ENCODE measurements around the gene VMP1. TPM values are rescaled to one million over a fixed set of nuclear protein-coding genes. Genes with fewer than 3 reads are reported as not detected.
A peak's percentile ranks its signal among the peaks of the same experiment; 100 is the strongest.

Gene VMP1
- total and polyA plus RNA-seq, 2 of the 4 experiments (the other 2 are of a cell fraction) = 89.8 to 197 TPM

DNA sequence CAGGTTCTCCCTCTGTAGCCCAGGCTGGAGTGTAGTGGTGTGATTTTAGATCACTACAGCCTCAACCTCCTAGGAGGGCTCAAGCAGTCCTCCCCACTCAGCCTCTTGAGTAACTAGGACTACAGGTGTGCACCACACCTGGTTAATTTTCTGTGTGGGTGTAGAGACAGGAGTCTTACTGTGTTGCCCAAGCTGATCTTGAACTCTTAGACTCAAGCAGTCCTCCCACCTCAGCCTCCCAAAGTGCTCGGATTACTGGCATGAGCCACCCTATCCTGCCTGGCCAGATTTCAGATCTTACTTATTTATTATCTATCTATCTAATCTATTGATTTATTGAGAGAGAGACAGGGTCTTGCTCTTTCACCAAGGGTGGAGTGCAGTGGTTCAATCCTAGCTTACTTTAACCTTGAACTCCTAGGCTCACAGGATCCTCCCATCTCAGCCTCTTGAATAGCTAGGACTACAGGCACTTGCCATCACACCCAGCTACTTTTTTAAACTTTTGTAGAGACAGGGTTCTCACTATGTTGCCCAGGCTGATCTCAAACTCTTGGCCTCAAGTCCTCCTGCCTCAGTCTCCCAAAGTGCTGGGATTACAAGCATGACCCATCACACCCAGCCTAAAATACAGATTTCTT, 123.5 kb downstream of the VMP1 start:
- ChIA-PET CTCF (no interaction called here), POLR2A (ENCODE audit: unreplicated experiment) (interaction anchor here (0.7 to 1.1 kb wide), 3 partner anchors 9 to 77 kb away, joined by 3 to 4 read pairs (median 3); no protein-coding TSS in a partner anchor)
- H3K4me1 ChIP-seq (ENCODE audit: control insufficient read depth, insufficient read depth, low read length) = peaks cover 22% of the 10 kb centered on the region

More for the DNA sequence above, 123.5 kb downstream of the VMP1 start:
- Histone ChIP-seq H3K14ac (replicated peaks; ENCODE audit: low read depth, low read length) (peak overlapping the region; percentile 94), H3K23ac (ENCODE audit: low read depth, low read length) (peak overlapping the region; percentile 90), H2AK9ac (replicated peaks; ENCODE audit: low read depth, low read length, poor library complexity) (no peak overlapping the region), H2AFZ (replicated peaks; ENCODE audit: low read length, poor library complexity) (no peak overlapping the region), H3K56ac (ENCODE audit: extremely low read depth, insufficient read depth, low read length) (peak overlapping the region; percentile 47), H4K20me1 (ENCODE audit: insufficient read depth, low read length) (no peaks in the 10 kb centered on the region), H3K9ac (ENCODE audit: low read depth, low read length) (peak overlapping the region; percentile 2; the same call in 1 of the 2 replicates), H2BK5ac (ENCODE audit: low read depth, low read length, poor library complexity, severe bottlenecking) (peak overlapping the region; percentile 99), H4K91ac (ENCODE audit: insufficient read depth, low read depth, low read length) (peak overlapping the region; percentile 96), H2BK20ac (ENCODE audit: low read depth, low read length) (peak overlapping the region; percentile 97), H3K79me1 (ENCODE audit: low read depth in 1 of 2, low read length in 2 of 2) (peaks cover 21 to 55% of the 10 kb centered on the region in 2 experiments), H2BK15ac (ENCODE audit: low read depth, low read length) (peak overlapping the region; percentile 95), H3K27ac (ENCODE audit: insufficient read depth, low read length) (peak overlapping the region; percentile 74), H2BK120ac (ENCODE audit: low read depth, low read length) (peak overlapping the region; percentile 93), H2AK5ac (ENCODE audit: low read depth, low read length) (peak overlapping the region; percentile 90), H3K9me3 (ENCODE audit: control insufficient read depth, insufficient read depth, low read length) (no peaks in the 10 kb centered on the region), H3K4ac (ENCODE audit: low read depth, low read length) (peak overlapping the region; percentile 99), H3K36me3 (ENCODE audit: control insufficient read depth, insufficient read depth, low read length) (no peaks in the 10 kb centered on the region), H4K5ac (ENCODE audit: low read depth, low read length) (peak overlapping the region; percentile 75), H3K9me1 (ENCODE audit: insufficient read depth, low read length) (peaks cover 7% of the 10 kb centered on the region), H3K27me3 (ENCODE audit: control insufficient read depth, insufficient read depth, low read length) (no peaks in the 10 kb centered on the region), H3K4me3 (ENCODE audit: insufficient read depth, low read depth, low read length) (no peak overlapping the region), H3K4me2 (ENCODE audit: low read depth, low read length) (no peak overlapping the region), H4K8ac (ENCODE audit: low read depth in 2 of 2, low read length in 2 of 2) (peak overlapping the region; percentile 44 to 82), H3K18ac (ENCODE audit: low read depth, low read length) (peak overlapping the region; percentile 79)
- DNase-seq (no peak), ATAC-seq (ENCODE audit: low read depth) (no peak)
- TF ChIP-seq ELK1 (IDR thresholded peaks at IDR 0.05; ENCODE audit: borderline replicate concordance, low read depth, low read length) (no peak), MAZ (IDR thresholded peaks at IDR 0.05; ENCODE audit: borderline replicate concordance, low read depth, low read length) (no peak), USF2 (IDR thresholded peaks at IDR 0.05; ENCODE audit: low read depth, low read length) (no peak), FOS (IDR thresholded peaks at IDR 0.05; ENCODE audit: low read depth, low read length) (no peak), RAD21 (IDR thresholded peaks at IDR 0.05; ENCODE audit: low read length) (no peak), RCOR1 (IDR thresholded peaks at IDR 0.05; ENCODE audit: insufficient replicate concordance, low read length) (no peak), POLR2A (IDR thresholded peaks at IDR 0.05; ENCODE audit: low read depth, low read length) (no peak), NFE2L2 (IDR thresholded peaks at IDR 0.05; ENCODE audit: low read depth, low read length) (no peak), MAFK (IDR thresholded peaks at IDR 0.05; ENCODE audit: low read depth, low read length) (no peak), RFX5 (IDR thresholded peaks at IDR 0.05; ENCODE audit: low read depth, low read length) (no peak), CTCF (conservative IDR thresholded peaks at IDR 0.05; ENCODE audit: low read depth, low read length) (no peak), SMC3 (IDR thresholded peaks at IDR 0.05; ENCODE audit: low read depth, low read length) (no peak), MXI1 (IDR thresholded peaks at IDR 0.05; ENCODE audit: borderline replicate concordance, low read depth, low read length) (no peak), CEBPB (IDR thresholded peaks at IDR 0.05; ENCODE audit: low read depth, low read length) (no peak)
- intact Hi-C loops (cut with micrococcal nuclease) = no loop called here
- in situ Hi-C loops (cut with MboI; ENCODE audit: low sequenced_read_pairs) = loop anchor here (5.0 kb wide), 1 partner anchor 44 kb away; no protein-coding TSS in a partner anchor
- no TSS peak for BruUV-seq (replicated peaks)
- dilution Hi-C loops (cut with HindIII; ENCODE audit: low sequenced_read_pairs, unreplicated experiment) = no loop called here
- no CpG with 5 or more reads among the region's 1 CpG for WGBS, 2 experiments (ENCODE audit: extremely low coverage in 2 of 2, insufficient read length in 1 of 2)

All from IMR-90 (cell line).